Measurements from ENCODE around the gene GPR119. TPM values are rescaled to one million over a fixed set of nuclear protein-coding genes. Genes with fewer than 3 reads are reported as not detected.
A peak's percentile ranks its signal among the peaks of the same experiment; 100 is the strongest.
"Not testable (repeated sequence)": the region's sequence is repeated elsewhere in the genome, so short reads cannot be mapped to it uniquely, and the experiment has no call there.

GPR119 gene
- total and polyA plus RNA-seq, 2 of the 8 experiments (the other 6 are each of a cell fraction or from before 2014, with no cell fraction given), result 0.11 TPM; not detected in 1

DNA sequence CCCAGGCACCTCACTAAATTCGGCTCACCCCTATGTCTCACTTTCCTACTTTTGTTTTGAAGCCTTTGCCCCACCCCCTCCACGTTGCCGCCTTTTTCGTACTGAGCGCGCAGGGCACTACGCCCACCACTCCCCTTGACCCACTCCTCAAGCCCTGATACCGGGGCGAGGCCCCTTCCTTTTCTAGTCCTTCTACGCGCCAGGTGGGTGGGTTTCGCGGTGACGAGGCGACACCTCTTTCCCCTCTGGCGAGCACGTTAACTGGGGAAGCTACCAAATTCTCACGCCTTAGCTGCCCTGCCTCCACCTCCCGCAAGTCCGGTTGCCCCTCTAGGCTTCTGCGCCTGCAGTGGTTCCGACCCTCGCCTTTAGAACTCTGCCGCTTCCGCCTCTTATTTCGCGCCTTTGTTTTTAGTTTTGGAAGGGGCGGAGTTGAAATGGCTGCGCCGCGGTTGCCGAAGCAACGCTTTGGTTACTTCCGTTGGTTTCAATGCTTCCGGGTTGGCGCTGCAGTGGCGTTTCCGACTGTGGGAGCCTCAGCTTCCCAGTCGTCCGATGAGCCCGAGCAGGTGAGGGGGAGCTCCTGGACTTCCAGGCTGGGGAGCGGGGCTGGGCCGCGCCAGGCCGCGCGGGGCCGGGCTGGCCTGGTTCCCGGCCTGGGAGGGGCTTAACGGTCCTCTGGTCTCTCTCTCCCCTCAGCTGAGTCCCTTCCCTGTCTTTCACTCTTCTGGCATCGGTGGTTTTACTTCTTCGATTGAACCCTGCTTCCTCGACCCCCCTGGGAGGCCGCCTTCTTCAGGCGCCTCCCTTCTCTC, 45.9 kb downstream of the GPR119 start, which contains the start of gene SLC25A14 (continued):
- TF ChIP-seq EGR1 (IDR thresholded peaks at IDR 0.05; ENCODE audit: borderline replicate concordance, low read depth, low read length) (peak; percentile 85), MAX (IDR thresholded peaks at IDR 0.05) (peak; percentile 39; the same call in 1 of the 2 replicates), SRF (IDR thresholded peaks at IDR 0.05; ENCODE audit: low read depth, low read length) (no peak), ZNF274 (IDR thresholded peaks at IDR 0.05; ENCODE audit: borderline replicate concordance, extremely low read depth, low read length) (no peak), E2F6 (IDR thresholded peaks at IDR 0.05) (peak; percentile 87), KDM1A (IDR thresholded peaks at IDR 0.05; ENCODE audit: borderline replicate concordance, low read length) (no peak)

DNA sequence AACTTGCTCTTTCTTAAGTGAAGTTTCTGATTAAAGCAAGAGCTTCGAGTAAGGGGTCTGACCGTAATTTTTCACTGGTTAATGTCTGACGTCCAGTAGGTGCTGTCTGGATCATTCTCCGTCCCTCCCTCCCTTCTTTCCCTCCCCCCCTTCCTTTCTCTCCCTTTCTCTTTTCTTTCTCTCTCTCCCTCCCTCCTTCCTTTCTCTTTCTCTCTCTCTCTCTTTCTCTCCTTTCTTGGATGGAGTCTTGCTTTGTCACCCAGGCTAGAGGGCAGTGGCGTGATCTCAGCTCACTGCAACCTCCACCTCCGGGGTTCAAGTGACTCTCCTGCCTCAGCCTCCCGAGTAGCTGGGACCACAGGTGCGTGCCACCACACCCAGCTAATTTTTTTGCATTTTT, 46.6 kb downstream of the GPR119 start:
- H3K79me1 ChIP-seq (ENCODE audit: low read depth, low read length); H3K18ac ChIP-seq (ENCODE audit: extremely low read depth, low read length); H3K14ac ChIP-seq (ENCODE audit: insufficient read length); H2BK20ac ChIP-seq (ENCODE audit: low read length); H2AK5ac ChIP-seq (ENCODE audit: low read depth, low read length); DNase-seq (ENCODE audit: low read depth in 1 of 2, low spot score in 2 of 2); H2BK12ac ChIP-seq (ENCODE audit: low read depth, low read length); H3K27ac ChIP-seq (ENCODE audit: low read depth, low read length); H3K9ac ChIP-seq (replicated peaks in 1 of 4; ENCODE audit: extremely low read depth in 1 of 4, low read depth in 3 of 4, low read length in 3 of 4); H3K79me2 ChIP-seq (ENCODE audit: control insufficient read depth in 1 of 2, insufficient read depth in 2 of 2, low read length in 2 of 2); H3K23ac ChIP-seq (ENCODE audit: insufficient read length); H4K91ac ChIP-seq (replicated peaks; ENCODE audit: insufficient read length, low read length); H3K27me3 ChIP-seq (replicated peaks in 1 of 4; ENCODE audit: control insufficient read depth in 3 of 4, extremely low read depth in 1 of 4, insufficient read depth in 3 of 4, low read length in 3 of 4); H2BK15ac ChIP-seq (ENCODE audit: low read length); H3K4me1 ChIP-seq (replicated peaks in 1 of 4; ENCODE audit: control insufficient read depth in 3 of 4, insufficient read depth in 4 of 4, low read length in 3 of 4); H3K23me2 ChIP-seq (ENCODE audit: low read depth, low read length); H4K20me1 ChIP-seq (replicated peaks in 1 of 2; ENCODE audit: control insufficient read depth in 1 of 2, insufficient read depth in 2 of 2, low read length in 2 of 2); H2AFZ ChIP-seq (ENCODE audit: low read length); H2BK5ac ChIP-seq (ENCODE audit: low read depth, low read length); H3K4ac ChIP-seq (replicated peaks; ENCODE audit: insufficient read length, low read depth, low read length); H2BK120ac ChIP-seq (replicated peaks; ENCODE audit: low read depth, low read length); H4K8ac ChIP-seq (ENCODE audit: extremely low read depth, insufficient read depth, low read length); H3K56ac ChIP-seq (replicated peaks; ENCODE audit: insufficient read length, low read depth, low read length); H3K36me3 ChIP-seq (ENCODE audit: control insufficient read depth in 2 of 4, insufficient read depth in 4 of 4, low read length in 3 of 4); H4K5ac ChIP-seq (ENCODE audit: insufficient read length, low read depth, low read length); CTCF ChIA-PET (ENCODE audit: partially characterized antibody); H3K9me3 ChIP-seq (ENCODE audit: insufficient read depth in 2 of 2, low read depth in 1 of 2, low read length in 1 of 2): not testable (repeated sequence)
- FAIRE-seq, result peak; percentile 39
- POLR2A ChIA-PET (ENCODE audit: partially characterized antibody), result interaction anchor here (0.6 to 2.1 kb wide), 3 partner anchors 9 to 73 kb away, joined by 3 to 8 read pairs (median 5); partner anchors contain the start of gene ZNF280C
- Histone ChIP-seq H3K4me3 (ENCODE audit: extremely low read depth in 1 of 4, insufficient read depth in 2 of 4, low read depth in 3 of 4, low read length in 4 of 4) (peak overlapping the region in 2 of 4 experiments; percentile 56 to 76; a peak in 3 of 8 replicates), H3K4me2 (ENCODE audit: insufficient read depth in 1 of 2, low read depth in 2 of 2, low read length in 2 of 2) (peak overlapping the region in 1 of 2 experiments; percentile 42; a peak in 2 of 4 replicates)
- WGBS, 2 experiments (ENCODE audit: extremely low coverage in 1 of 2, insufficient coverage in 1 of 2, insufficient read length in 1 of 2, insufficient replicate concordance in 2 of 2, low coverage in 1 of 2, low lambda C conversion rate in 2 of 2, missing lambda C conversion rate in 1 of 2), result 90% methylated on average over 2 of the region's 8 CpGs; no CpG with 5 or more reads in 1 of the 2 experiments
